ENCODE results near the gene SPTLC1.
A peak's percentile ranks its signal among the peaks of the same experiment; 100 is the strongest.

The SPTLC1 gene

DNA sequence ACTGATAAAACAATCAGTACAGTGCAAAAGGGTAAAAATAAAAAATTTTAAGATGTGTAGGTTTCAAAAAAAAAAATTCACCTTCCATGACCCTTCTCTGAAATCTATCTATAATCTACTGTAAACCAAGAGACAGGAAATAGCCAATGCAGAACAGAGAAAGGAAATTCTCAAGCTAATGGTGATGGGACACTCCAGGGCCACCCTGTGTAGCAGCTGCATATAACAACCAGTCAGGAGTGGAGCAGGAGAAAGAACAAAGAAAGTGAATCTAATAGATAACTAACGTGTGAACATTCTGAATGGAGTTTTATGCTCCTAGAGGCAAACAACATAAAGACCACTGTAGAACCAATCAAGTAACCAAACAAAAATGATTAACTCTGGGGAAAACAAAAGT, 16.6 kb downstream of the SPTLC1 start:
- no peak for DNase-seq (ENCODE audit: low read depth in 1 of 2, low spot score in 1 of 2)

DNA sequence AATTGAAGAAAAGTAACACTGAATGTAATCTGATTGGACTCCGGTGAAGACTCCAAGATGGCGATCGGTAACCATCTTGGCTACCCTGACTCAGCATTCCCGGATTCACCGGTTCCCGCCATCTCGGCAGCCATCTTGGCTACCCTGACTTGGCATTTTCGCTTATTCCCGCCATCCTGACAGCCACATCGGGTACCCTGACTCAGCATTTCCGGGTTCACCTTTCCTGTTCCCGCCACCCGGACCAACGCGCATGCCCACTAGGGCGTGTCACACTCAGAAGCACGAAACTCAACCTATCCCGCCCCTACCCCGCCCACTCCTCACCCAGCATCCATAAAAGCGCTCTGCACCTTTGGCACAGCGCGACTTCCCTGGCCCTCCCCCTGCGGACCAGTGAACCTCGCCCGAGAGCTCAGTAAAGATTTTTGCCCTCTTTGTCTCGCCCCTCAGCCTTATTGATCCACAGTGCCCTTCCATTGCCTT, 17.2 kb downstream of the SPTLC1 start:
- no peak for DNase-seq (ENCODE audit: low read depth in 1 of 2, low spot score in 1 of 2)

DNA sequence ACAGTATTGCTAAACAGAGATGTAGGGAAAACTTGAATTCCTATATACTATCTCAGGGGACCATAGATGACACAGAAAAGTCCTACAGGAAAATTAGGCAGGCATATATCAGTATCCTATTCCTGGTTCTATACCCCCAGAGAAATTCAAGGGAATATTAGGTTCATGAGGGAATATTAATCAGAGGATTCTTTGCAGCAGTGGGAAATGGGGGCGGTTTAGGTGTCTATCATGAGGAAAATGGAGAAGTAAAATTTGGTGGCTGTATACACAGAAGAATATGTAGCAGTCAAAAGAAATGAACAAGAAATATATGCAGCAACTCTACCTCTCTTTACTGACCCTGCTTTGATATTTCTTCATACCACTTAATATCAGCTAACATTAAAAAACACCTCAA, 20.0 kb downstream of the SPTLC1 start:
- no peak for DNase-seq (ENCODE audit: low read depth in 1 of 2, low spot score in 1 of 2)

DNA sequence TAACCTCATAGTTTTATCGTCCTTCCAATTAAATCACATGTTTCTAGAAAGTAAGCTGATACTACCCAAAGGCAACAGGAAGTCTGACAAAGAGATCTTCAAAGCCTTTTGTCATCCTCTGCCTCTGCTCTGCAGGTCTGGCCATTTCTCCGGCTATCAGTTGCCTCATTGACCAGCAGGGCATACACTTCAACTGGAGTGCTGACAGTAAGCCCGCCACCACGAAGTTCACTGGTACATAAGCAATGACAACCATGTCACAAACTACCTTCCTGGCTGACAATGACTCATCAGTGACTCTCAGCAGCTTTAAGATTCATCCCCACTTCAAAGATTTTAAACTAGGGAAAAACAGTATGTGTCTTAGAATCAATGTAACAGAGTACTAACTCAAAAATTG, 20.6 kb downstream of the SPTLC1 start:
- DNase-seq (ENCODE audit: low read depth in 1 of 2, low spot score in 1 of 2): peak in 1 of 2 donors; percentile 17

DNA sequence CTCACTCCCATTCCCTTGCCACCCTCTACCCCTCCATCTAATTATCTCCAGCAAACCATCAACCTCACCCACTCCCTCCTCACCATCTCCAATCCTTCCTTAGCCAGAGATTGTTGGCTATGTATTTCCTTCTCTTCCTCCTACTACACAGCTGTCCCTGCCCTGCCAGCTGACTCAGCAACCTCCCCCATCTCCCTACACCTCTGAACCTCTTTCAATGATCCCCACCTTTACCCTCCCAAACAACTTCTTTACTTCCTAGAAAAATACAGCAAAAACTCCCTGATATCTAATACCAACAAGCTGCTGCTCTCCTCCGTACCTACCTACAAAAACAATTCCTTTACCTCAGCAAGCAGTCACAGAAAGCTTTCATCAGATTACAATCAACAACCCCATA, 37.3 kb downstream of the SPTLC1 start:
- DNase-seq (ENCODE audit: low read depth in 1 of 2, low spot score in 1 of 2): no peak

DNA sequence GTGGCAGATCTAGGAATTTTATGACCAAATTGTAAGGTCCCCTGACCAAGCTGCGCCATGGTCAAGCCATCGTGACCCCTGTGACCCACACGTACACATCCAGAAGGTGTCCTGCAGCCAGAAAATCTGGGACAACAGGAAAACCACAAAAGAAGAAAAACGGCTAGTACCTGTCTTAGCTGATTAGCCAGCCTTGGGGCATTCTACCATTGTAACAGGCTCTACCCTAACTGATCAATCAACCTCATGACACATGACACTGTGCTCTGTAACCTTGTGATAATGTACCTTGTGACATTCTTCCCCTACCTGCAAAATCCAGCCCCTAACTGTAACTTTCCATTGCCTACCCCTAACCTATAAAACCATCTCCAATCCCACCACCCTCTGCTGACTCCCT, 43.6 kb downstream of the SPTLC1 start:
- DNase-seq (ENCODE audit: low read depth in 1 of 2, low spot score in 1 of 2): no peak

DNA sequence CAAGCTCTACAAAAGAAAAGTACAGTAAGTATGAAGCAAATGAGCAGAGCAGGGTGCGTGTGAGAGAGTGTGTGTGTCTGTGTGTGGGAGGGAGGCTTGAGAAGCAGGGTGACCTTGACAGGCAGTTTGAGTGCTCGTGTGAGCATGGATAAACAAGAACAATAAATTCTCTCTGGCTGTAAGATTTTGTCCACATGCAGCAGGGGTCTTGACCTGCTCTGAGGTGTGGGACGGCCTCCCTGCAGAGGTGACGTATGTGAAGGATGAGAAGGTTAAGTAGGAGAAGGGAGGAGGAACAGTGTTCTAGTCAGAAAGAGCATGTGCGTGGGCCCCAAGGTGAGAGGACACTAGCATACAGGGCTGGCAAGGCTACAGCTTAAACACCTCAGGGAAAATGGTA, 49.0 kb downstream of the SPTLC1 start:
- DNase-seq (ENCODE audit: low read depth in 1 of 2, low spot score in 1 of 2): no peak

DNA sequence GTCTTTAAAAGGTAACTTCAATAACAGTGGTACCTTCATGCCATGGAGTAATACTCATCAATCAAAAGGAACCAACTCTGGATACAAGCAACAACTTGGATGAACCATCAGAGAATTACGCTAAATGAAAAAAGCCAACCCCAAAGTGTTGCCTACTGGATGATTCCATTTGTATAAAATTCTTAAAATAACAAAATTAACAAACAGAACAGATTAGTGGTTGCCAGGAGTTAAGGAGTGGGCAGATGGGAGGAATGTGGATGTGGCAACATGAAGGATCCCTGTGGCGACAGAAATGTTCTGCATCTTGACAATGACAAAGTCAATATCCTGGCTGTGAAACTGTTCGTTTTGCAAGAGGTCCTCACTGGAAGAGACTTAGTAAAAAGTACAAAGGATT, 50.5 kb downstream of the SPTLC1 start:
- no peak for DNase-seq (ENCODE audit: low read depth in 1 of 2, low spot score in 1 of 2)

DNA sequence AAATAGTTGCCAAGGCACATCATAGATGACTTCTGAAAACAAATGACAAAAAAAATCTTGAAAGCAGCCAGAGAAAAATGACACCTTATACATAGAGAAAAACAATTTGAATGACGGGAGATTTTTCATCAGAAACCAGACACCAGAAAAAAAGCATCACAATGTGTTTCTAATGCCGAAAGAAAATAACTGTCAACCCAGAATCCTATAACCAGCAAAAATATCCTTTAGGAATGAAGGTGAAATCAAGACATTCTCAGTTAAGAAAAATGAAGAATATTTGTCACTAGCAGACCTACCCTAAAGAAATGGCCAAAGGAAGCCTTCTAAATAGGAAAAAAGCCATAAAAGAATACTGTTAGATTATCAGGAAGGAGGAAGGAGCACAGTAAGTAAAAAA, 54.0 kb downstream of the SPTLC1 start:
- DNase-seq (ENCODE audit: low read depth in 1 of 2, low spot score in 1 of 2): no peak

DNA sequence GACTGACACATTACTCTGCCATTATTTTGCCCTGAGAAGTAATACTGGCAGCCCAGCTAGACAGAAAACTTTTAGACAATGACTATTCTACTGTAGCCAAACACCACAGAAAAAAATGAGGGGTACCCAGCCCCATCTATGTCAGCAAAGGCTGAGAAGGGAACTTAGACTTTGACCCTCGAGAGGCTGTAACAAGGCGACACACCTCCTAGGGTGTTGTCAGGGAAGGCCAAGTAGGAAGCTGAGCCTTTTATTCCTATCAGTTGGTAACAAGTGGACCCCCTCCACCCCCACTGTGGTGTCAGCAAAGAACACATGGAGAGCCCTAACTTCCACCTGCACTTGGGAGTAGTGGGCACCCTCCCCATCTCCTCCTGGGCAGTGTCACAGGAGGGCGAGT, 55.6 kb downstream of the SPTLC1 start:
- no peak for DNase-seq (ENCODE audit: low read depth in 1 of 2, low spot score in 1 of 2)

DNA sequence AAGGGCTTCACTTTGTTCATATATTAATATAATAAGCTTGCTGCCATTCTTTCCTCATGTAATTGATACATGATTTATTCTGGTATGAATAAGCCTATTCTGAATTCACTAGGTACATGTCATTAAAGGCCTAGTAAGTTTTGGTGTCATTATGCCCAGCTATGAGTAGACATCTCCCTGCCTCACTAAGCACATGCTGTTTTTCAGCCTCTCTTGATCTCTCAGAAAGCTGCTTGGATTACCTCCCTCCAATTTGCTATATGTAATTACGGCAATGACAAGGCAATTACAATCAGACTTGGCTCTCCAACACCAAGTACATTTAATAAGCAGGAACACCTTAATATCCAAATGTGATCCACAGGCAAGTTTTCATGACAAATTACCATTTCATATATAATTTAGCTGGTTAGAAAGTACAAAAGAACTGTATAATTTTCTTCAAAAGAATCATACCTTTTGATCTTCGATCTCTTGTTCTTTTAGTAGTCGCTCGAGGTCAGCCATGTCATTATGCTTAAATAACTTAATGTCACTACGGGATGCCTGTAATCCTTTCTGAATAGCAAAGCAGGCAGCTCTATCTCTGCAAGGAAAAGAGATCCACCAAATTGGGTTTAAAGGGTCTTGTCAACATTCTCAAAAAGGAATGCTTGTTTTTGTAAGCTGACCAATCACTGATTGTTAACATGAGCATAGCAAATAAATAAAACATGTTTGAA, 56.3 kb downstream of the SPTLC1 start:
- DNase-seq (ENCODE audit: low read depth in 1 of 2, low spot score in 1 of 2): no peak

DNA sequence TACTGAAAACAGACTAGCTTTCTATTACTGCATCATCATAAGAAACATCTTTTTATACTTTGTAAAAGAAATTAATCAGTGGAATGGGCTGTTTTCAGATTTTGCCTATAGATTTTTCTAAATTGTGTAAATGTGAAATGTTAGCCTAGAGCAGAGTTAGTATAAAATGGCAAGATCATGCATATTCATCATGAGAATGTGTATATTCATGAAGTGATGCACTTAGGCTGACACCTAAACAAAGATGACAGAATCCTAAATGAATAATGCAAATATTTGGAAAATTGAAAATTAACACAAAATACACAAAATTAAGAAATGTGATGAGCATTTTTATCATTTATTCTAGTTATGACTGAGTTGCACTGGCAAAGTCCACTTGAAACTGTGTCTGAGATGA, 57.2 kb downstream of the SPTLC1 start:
- DNase-seq (ENCODE audit: low read depth in 1 of 2, low spot score in 1 of 2): no peak

DNA sequence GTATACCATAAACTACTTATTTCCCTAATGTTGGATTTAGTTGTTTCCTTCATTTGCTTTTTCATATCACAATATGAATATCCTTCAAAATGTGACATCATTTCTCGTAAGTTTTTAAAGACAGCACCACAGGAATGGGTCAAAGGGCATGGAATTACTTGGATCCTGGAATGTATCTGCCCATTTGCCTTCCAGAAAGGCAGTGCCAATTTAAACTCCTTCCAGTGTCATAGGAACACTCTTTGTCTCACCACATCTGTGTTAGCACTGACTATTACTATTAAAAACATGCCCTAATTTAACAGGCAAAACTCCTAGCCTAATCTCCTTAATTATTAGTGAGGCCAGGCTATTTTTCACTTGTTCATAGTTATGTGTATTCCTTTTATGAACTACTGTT, 58.0 kb downstream of the SPTLC1 start:
- DNase-seq (ENCODE audit: low read depth in 1 of 2, low spot score in 1 of 2): no peak

DNA sequence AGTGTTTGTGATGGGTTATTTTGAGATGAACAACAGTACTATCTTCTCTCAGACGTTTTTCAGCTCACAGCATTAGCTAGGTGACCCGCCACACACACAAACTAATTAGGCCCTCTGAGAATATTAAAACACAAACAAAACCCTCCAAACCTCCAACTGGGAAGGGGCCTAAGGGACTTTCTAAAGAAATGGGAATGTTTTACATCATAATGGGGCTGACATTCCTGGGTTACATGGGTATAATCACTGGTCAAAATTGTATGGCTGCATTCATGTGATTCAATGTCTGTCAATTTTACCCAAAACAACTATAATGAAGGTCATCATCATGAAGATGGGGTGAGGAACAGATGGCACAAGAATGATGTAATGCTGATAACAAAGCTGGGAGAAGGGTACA, 59.6 kb downstream of the SPTLC1 start:
- DNase-seq (ENCODE audit: low read depth in 1 of 2, low spot score in 1 of 2): no peak

DNA sequence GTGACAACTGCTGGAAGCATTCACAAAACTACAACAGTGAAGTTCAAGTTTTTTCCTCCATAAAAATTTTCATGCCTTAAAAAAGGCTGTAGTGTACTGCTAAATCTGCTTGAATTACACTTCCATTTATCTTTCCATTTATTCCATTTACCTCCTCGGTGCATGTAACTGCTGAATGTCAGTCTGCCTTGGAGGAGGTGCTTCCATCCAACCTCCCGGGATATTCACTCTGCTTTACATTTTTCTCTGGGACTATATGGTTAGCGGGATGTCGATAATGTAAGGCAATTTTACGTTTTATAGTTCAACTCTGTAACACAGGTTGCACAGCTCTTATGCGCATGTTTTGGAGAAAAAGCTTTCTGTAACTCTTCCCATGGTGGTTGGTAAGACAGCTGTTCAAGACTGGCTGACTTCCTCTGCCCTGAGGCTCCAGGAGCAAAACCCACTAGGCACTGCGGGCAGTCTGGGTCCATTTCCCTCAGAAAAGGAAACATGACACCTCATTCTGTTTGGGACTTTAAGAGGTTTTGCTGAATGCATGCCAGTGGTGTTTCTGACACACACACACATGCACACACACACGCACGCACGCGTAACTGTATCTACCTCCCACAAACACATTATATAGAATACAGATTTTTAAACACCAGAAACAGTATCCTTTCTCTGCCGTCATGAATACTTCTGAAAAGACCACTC, 66.1 kb downstream of the SPTLC1 start:
- DNase-seq (ENCODE audit: low read depth in 1 of 2, low spot score in 1 of 2): no peak

DNA sequence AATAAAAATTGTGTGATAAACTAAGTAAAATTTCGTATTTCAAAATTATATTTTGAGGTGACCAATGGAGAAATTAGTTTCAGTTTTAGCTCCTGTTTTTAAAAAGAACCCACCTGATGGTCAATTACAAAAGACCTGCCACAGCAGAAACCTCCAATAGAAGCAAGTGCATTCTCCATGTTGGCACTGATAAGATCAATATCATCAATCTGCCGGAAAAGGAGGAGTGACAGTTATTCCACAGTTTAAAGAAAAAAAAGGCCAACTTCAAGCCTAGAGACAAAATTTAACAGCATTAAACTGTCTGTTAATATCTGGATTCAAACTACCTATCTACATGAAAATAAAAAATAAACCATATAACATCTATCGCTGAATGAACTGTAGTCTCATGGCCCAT, 67.7 kb downstream of the SPTLC1 start:
- no peak for DNase-seq (ENCODE audit: low read depth in 1 of 2, low spot score in 1 of 2)

DNA sequence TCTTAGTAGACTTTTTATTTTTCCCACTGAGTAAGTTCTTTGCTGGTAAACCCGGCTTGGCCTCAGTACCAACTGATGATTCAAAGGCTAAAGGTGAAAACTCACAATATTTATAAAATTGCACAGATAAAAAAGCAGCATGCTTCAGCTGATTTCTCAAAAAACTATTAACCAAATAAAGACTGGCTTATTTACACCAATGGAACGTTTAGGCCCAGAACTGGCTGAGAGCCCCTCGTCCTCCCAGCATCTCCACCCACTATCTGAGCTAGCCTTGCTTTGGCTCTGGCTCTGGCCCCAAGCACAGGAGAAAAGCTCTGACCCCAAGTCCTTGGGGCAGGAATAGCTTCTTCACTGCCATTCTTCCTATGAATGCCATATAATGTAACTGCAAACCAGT, 68.5 kb downstream of the SPTLC1 start:
- no peak for DNase-seq (ENCODE audit: low read depth in 1 of 2, low spot score in 1 of 2)

DNA sequence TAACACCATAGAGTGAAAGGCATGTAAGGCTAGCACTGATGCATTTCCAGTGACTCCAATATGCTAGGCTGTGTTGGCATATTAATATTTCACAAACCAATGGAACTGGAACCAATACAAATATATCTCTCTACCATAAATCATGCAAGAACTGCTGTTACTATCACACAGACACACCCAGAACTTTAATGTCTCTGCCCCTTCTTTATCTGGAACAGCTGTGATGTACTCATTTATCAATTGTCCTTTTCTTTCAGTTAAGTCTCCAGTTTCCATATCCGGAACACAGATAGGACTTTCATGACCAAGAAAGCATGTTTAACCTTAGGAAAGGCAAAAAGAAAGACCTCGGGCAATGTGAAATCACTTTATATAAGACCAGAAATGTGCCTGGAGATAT, 70.3 kb downstream of the SPTLC1 start:
- no peak for DNase-seq (ENCODE audit: low read depth in 1 of 2, low spot score in 1 of 2)

DNA sequence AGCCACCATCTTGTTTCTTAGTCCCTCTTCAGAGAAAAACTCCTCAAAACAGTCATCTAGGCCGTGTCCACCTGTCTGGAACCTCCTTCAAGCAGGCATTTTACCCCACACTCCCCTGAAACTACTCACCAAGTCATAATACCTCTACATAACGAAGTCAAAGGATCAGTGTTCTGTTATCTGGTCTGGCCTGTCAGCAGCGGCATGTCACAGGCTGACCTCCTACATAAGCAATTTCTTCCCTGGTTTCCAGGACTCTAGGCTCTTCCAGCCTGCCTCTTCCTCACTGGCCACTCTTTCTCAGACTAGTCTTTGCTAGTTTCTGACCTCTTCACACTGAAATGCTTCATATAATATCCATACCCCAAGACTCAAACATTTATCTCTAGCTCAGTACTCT, 72.2 kb downstream of the SPTLC1 start:
- no peak for DNase-seq (ENCODE audit: low read depth in 1 of 2, low spot score in 1 of 2)

DNA sequence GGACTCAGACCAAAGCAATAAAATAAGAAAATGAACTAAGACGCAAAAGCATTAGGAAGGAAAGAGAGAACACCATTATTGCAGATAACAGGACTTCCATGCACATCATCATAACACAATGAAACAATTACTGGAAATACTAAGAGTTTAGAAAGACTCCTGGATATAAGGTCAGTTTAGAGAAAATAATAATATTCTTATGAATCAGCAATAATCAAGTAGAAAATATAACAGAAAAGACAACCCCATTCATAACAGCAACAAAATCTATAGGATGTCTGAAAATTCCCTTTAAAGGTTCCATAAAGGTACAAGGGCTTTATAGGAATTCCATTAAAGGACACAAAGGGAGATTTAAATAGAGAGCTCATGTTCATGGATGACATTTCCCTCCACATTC, 73.0 kb downstream of the SPTLC1 start:
- no peak for DNase-seq (ENCODE audit: low read depth in 1 of 2, low spot score in 1 of 2)

DNA sequence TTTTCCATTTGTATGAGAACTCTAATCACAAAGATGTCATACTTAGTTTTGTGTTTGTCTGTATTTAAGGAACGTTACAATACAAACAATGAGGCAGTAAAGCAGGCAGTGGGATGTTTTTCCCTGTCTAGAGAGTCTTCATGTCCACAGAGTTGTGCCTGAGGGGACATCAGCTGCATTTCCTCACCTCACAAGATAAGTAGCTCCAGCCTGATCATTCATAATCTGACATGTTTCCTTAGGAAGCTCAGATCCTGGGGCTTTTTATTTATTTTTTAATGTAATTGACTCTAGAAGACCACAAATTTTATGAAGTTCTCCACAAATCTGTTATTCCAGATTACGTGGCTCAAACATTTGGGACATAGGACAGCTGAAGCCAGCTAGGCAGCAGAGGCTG, 78.5 kb downstream of the SPTLC1 start:
- no peak for DNase-seq (ENCODE audit: low read depth in 1 of 2, low spot score in 1 of 2)

DNA sequence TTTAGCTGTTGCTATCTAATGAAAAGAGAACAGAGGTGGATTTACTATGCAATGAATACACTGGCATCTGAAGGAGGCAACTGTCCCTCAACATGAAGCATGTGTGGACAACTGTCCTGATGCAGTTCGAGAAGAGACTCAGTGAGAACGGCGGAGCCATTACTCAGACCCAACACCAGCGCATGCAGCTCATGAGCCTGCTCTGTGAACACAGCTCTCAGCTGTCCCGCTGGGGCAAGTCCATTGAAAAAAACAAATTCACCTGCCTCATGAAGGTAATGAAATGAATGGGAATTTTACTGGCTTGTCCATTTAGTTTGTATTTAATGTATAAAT, 78.8 kb downstream of the SPTLC1 start:
- no peak for DNase-seq (ENCODE audit: low read depth in 1 of 2, low spot score in 1 of 2)
